HUDEP-2 (cell line): Measurements from ENCODE around the gene QSOX2.

Experiments used
- DNase-seq, 76 experiments: peaks; one replicate each; lab custom pipeline; 2025; ENCODE audit not compliant: unreplicated experiment in 76 of 76; lab: John Stamatoyannopoulos, UW

The QSOX2 gene

GRCh38 chr9:136157477-136158265 is 87.9 kb downstream of the QSOX2 start:
- no peak for DNase-seq
